22Rv1 (cell line): ENCODE data around the gene ARL8B.

Source experiments
- ZFX ChIP-seq: fragments of 450-650 bp; IDR thresholded peaks from 2 replicates; pipeline ENCODE4 v1.6.1; 2017; ENCODE audit warnings: antibody characterized with exemption, borderline replicate concordance
- TF ChIP-seq, protein P1 (sequence below): fragments of 450-650 bp; IDR thresholded peaks from 2 replicates; pipeline ENCODE4 v1.5.1; 2017; ENCODE audit warnings: mild to moderate bottlenecking

DNA sequence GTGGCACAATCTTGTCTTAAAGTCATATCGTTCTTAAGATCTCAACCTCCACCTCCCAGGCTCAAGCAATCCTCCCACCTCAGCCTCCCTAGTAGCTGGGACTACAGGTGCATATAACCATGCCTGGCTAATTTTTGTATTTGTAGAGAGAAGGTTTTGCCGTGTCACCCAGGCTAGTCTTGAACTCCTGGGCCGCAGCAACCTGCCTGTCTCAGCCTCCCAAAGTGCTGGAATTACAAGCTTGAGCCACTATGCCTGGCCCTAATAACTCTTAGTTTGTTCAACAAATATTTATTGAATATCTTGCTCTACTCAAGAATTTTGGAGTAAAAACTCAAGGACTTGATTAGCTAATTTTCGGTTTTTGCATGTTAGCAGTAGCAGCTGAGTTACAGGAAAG lies 46.0 kb downstream of the ARL8B start:
- TF ChIP-seq, protein P1, sequence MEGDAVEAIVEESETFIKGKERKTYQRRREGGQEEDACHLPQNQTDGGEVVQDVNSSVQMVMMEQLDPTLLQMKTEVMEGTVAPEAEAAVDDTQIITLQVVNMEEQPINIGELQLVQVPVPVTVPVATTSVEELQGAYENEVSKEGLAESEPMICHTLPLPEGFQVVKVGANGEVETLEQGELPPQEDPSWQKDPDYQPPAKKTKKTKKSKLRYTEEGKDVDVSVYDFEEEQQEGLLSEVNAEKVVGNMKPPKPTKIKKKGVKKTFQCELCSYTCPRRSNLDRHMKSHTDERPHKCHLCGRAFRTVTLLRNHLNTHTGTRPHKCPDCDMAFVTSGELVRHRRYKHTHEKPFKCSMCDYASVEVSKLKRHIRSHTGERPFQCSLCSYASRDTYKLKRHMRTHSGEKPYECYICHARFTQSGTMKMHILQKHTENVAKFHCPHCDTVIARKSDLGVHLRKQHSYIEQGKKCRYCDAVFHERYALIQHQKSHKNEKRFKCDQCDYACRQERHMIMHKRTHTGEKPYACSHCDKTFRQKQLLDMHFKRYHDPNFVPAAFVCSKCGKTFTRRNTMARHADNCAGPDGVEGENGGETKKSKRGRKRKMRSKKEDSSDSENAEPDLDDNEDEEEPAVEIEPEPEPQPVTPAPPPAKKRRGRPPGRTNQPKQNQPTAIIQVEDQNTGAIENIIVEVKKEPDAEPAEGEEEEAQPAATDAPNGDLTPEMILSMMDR = no peak
- TF ChIP-seq ZFX = no peak
